Activated CD4-positive, alpha-beta T cell treated with anti-CD3 and anti-CD28 coated beads for 36 hours (primary cell): Measurements from ENCODE around the gene DNASE1L1. TPM values are rescaled to one million over a fixed set of nuclear protein-coding genes. Genes with fewer than 3 reads are reported as not detected.

Experiments used
- ATAC-seq: fragments of 200-7000 bp; cut with Tn5 transposase; one replicate; pipeline ENCODE4 v1.10.0; 2021; ENCODE audit warnings: mild to moderate bottlenecking, moderate library complexity
- CTCF ChIA-PET: fragments of 350-600 bp; sonication (Branson Sonifier 250); formaldehyde crosslinking; loops from one replicate; lab custom pipeline; 2021; ENCODE audit warnings: antibody characterized with exemption; lab: Charles Lee
- POLR2A ChIA-PET: fragments of 350-600 bp; sonication (Branson Sonifier 250); formaldehyde crosslinking; loops from one replicate; lab custom pipeline; 2021; ENCODE audit warnings: antibody characterized with exemption, inconsistent platforms; lab: Charles Lee
- DNase-seq: peaks from one replicate; pipeline ENCODE4 v3.0.0-alpha.2; 2020
- H3K27ac Mint-ChIP-seq: one replicate; pipeline ENCODE4 v1.8.0; 2021; ENCODE audit warnings: mixed read lengths
- H3K27me3 Mint-ChIP-seq: one replicate; pipeline ENCODE4 v1.8.0; 2021; ENCODE audit warnings: mixed read lengths
- H3K36me3 Mint-ChIP-seq: one replicate; pipeline ENCODE4 v1.8.0; 2021; ENCODE audit warnings: low read depth, mixed read lengths
- H3K4me1 Mint-ChIP-seq: one replicate; pipeline ENCODE4 v1.8.0; 2021; ENCODE audit warnings: mixed read lengths
- H3K4me3 Mint-ChIP-seq: one replicate; pipeline ENCODE4 v1.8.0; 2021; ENCODE audit warnings: mild to moderate bottlenecking, moderate library complexity, mixed read lengths
- H3K9me3 Mint-ChIP-seq: one replicate; pipeline ENCODE4 v1.8.0; 2021; ENCODE audit warnings: low read depth, mixed read lengths
- intact Hi-C, 2 experiments: fragments of 100-400 bp; cut with DNase I in 1 of 2; cut with micrococcal nuclease in 1 of 2; formaldehyde crosslinking; loops; one replicate each; pipeline versions ENCODE4 v1.14.2 to v1.15.1; 2022 to 2024; cut with DNase I, micrococcal nuclease
- total RNA-seq, 2 experiments: library from RNA; stranded (reverse); gene quantifications; one replicate each; pipeline ENCODE4 v1.2.3, GENCODE V29; 2021

The DNASE1L1 gene
- total RNA-seq, result 10 to 100 TPM; 12.6 to 13.4 TPM

- peaks cover 13% of the 10 kb centered on the region for H3K4me1 Mint-ChIP-seq
- no peaks in the 10 kb centered on the region for H3K27me3 Mint-ChIP-seq
- POLR2A ChIA-PET, result interaction anchor here (1.0 kb wide), 1 partner anchor 12 kb away, joined by 5 read pairs; the partner anchor contains the start of gene RPL10
- peaks cover 7% of the 10 kb centered on the region for H3K36me3 Mint-ChIP-seq
- peak within 1 kb of the TSS; percentile 64 for H3K4me3 Mint-ChIP-seq
- CTCF ChIA-PET, result no interaction called here
- intact Hi-C loops, result no loop called here
- no peaks in the 10 kb centered on the region for H3K9me3 Mint-ChIP-seq
- DNase-seq (peak; percentile 32), ATAC-seq (no peak)
- H3K27ac Mint-ChIP-seq, result peak within 1 kb of the TSS; percentile 47
These were observed at the start of gene DNASE1L1 for GRCh38 chrX:154409222-154409871. Gene DNASE1L1 (minus strand): TSS chrX:154409254. CDS start chrX:154405568, 3,686 bp downstream.

GRCh38 chrX:154458116-154458953 lies 49.3 kb upstream of the DNASE1L1 start, which contains the start of gene PLXNA3:
Gene PLXNA3 (plus strand): TSS chrX:154458281. CDS start chrX:154460184, 1,903 bp downstream.
- intact Hi-C loops, result loop anchor here in 1 of 2 experiments (1.0 to 5.0 kb wide), 3 partner anchors 22 to 46 kb away; partner anchors contain the start of genes GDI1, SLC10A3 and TAFAZZIN

GRCh38 chrX:154457491-154458115 lies 48.5 kb upstream of the DNASE1L1 start:
- intact Hi-C loops, result loop anchor here in 1 of 2 experiments (1.0 to 5.0 kb wide), 4 partner anchors 21 to 59 kb away; partner anchors contain the start of genes FAM3A, GDI1, SLC10A3 and TAFAZZIN
- CTCF ChIA-PET, result interaction anchor here (1.1 kb wide), 1 partner anchor 291 kb away, joined by 7 read pairs; no protein-coding TSS in a partner anchor

More at GRCh38 chrX:154458116-154458953, 49.3 kb upstream of the DNASE1L1 start, which contains the start of gene PLXNA3:
- Mint-ChIP-seq H3K9me3 (no peaks in the 10 kb centered on the region), H3K4me1 (peaks cover 5% of the 10 kb centered on the region), H3K27me3 (no peaks in the 10 kb centered on the region), H3K4me3 (peak within 1 kb of the TSS; percentile 88), H3K27ac (peak within 1 kb of the TSS; percentile 91), H3K36me3 (peaks cover 2% of the 10 kb centered on the region)
- DNase-seq, result peak; percentile 66
- CTCF ChIA-PET, result interaction anchor here (0.7 to 0.8 kb wide), 3 partner anchors 15 to 76 kb away, joined by 3 to 4 read pairs (median 3); partner anchors contain the start of gene FAM50A
- POLR2A ChIA-PET, result no interaction called here
- ATAC-seq, result peak; percentile 54

GRCh38 chrX:154452823-154453222 lies 43.8 kb upstream of the DNASE1L1 start:
- intact Hi-C loops, result no loop called here
- H3K27ac Mint-ChIP-seq, result no peak overlapping the region
- ChIA-PET POLR2A (no interaction called here), CTCF (no interaction called here)
- peaks cover 5% of the 10 kb centered on the region for H3K4me1 Mint-ChIP-seq
- no peaks in the 10 kb centered on the region for H3K9me3 Mint-ChIP-seq
- DNase-seq (no peak), ATAC-seq (no peak)
- no peak overlapping the region for H3K4me3 Mint-ChIP-seq
- peaks cover 7% of the 10 kb centered on the region for H3K36me3 Mint-ChIP-seq
- no peaks in the 10 kb centered on the region for H3K27me3 Mint-ChIP-seq

More at GRCh38 chrX:154457491-154458115, 48.5 kb upstream of the DNASE1L1 start:
- POLR2A ChIA-PET, result no interaction called here
- H3K9me3 Mint-ChIP-seq, result no peaks in the 10 kb centered on the region
- DNase-seq (peak; percentile 59), ATAC-seq (peak; percentile 68)
- H3K36me3 Mint-ChIP-seq, result peaks cover 3% of the 10 kb centered on the region
- no peaks in the 10 kb centered on the region for H3K27me3 Mint-ChIP-seq
- H3K4me3 Mint-ChIP-seq, result peak overlapping the region; percentile 88
- H3K27ac Mint-ChIP-seq, result peak overlapping the region; percentile 91
- H3K4me1 Mint-ChIP-seq, result peaks cover 5% of the 10 kb centered on the region

- Mint-ChIP-seq H3K4me1 (peaks cover 9% of the 10 kb centered on the region), H3K4me3 (no peak overlapping the region), H3K27ac (no peak overlapping the region), H3K9me3 (no peaks in the 10 kb centered on the region), H3K36me3 (peaks cover 13% of the 10 kb centered on the region), H3K27me3 (no peaks in the 10 kb centered on the region)
- DNase-seq, result no peak
- POLR2A ChIA-PET, result interaction anchor here (0.6 kb wide), 1 partner anchor 80 kb away, joined by 3 read pairs; no protein-coding TSS in a partner anchor
- CTCF ChIA-PET, result no interaction called here
- intact Hi-C loops, result no loop called here
- ATAC-seq, result no peak
These were observed 41.3 kb upstream of the DNASE1L1 start for GRCh38 chrX:154450312-154450711.

- Mint-ChIP-seq H3K36me3 (peaks cover 12% of the 10 kb centered on the region), H3K27ac (no peak overlapping the region), H3K4me1 (peaks cover 9% of the 10 kb centered on the region), H3K27me3 (no peaks in the 10 kb centered on the region), H3K9me3 (no peaks in the 10 kb centered on the region), H3K4me3 (no peak overlapping the region)
- intact Hi-C loops, result no loop called here
- DNase-seq (no peak), ATAC-seq (no peak)
- CTCF ChIA-PET, result no interaction called here
- POLR2A ChIA-PET, result interaction anchor here (0.6 kb wide), 1 partner anchor 80 kb away, joined by 3 read pairs; no protein-coding TSS in a partner anchor
These were observed 40.6 kb upstream of the DNASE1L1 start for GRCh38 chrX:154449618-154450017.

GRCh38 chrX:154448484-154448883 lies 39.4 kb upstream of the DNASE1L1 start:
- Mint-ChIP-seq H3K27ac (no peak overlapping the region), H3K4me3 (no peak overlapping the region), H3K4me1 (peaks cover 10% of the 10 kb centered on the region), H3K27me3 (no peaks in the 10 kb centered on the region), H3K36me3 (peaks cover 11% of the 10 kb centered on the region), H3K9me3 (no peaks in the 10 kb centered on the region)
- ATAC-seq, result no peak
- POLR2A ChIA-PET, result no interaction called here
- CTCF ChIA-PET, result interaction anchor here (0.7 kb wide), 1 partner anchor 106 kb away, joined by 3 read pairs; no protein-coding TSS in a partner anchor
- no peak for DNase-seq
- intact Hi-C loops, result no loop called here

- no peak overlapping the region for H3K4me3 Mint-ChIP-seq
- no peaks in the 10 kb centered on the region for H3K27me3 Mint-ChIP-seq
- CTCF ChIA-PET, result interaction anchor here (0.6 kb wide), 1 partner anchor 32 kb away, joined by 3 read pairs; no protein-coding TSS in a partner anchor
- H3K4me1 Mint-ChIP-seq, result peaks cover 14% of the 10 kb centered on the region
- ATAC-seq, result no peak
- POLR2A ChIA-PET, result no interaction called here
- H3K36me3 Mint-ChIP-seq, result peaks cover 13% of the 10 kb centered on the region
- no peak overlapping the region for H3K27ac Mint-ChIP-seq
- H3K9me3 Mint-ChIP-seq, result no peaks in the 10 kb centered on the region
- DNase-seq, result no peak
- intact Hi-C loops, result no loop called here
These were observed 37.4 kb upstream of the DNASE1L1 start for GRCh38 chrX:154446430-154446829.

- no peak for DNase-seq
- Mint-ChIP-seq H3K4me3 (no peak overlapping the region), H3K36me3 (peaks cover 13% of the 10 kb centered on the region), H3K9me3 (no peaks in the 10 kb centered on the region), H3K4me1 (peaks cover 17% of the 10 kb centered on the region), H3K27ac (no peak overlapping the region), H3K27me3 (no peaks in the 10 kb centered on the region)
- ChIA-PET POLR2A (no interaction called here), CTCF (interaction anchor here (0.6 kb wide), 1 partner anchor 31 kb away, joined by 3 read pairs; no protein-coding TSS in a partner anchor)
- intact Hi-C loops, result no loop called here
- ATAC-seq, result no peak
These were observed 36.7 kb upstream of the DNASE1L1 start for GRCh38 chrX:154445776-154446175.

- Mint-ChIP-seq H3K36me3 (peaks cover 11% of the 10 kb centered on the region), H3K4me1 (peaks cover 22% of the 10 kb centered on the region), H3K27ac (no peak overlapping the region), H3K27me3 (no peaks in the 10 kb centered on the region), H3K9me3 (no peaks in the 10 kb centered on the region), H3K4me3 (peak overlapping the region; percentile 56)
- POLR2A ChIA-PET, result no interaction called here
- no peak for ATAC-seq
- intact Hi-C loops, result loop anchor here in 1 of 2 experiments (5.0 kb wide), 1 partner anchor 32 kb away; the partner anchor contains the start of gene LAGE3
- CTCF ChIA-PET, result interaction anchor here (0.6 kb wide), 1 partner anchor 51 kb away, joined by 3 read pairs; no protein-coding TSS in a partner anchor
- no peak for DNase-seq
These were observed 35.7 kb upstream of the DNASE1L1 start for GRCh38 chrX:154444755-154445246.
